ENCODE measurements around the gene MBOAT7. TPM values are rescaled to one million over a fixed set of nuclear protein-coding genes. Genes with fewer than 3 reads are reported as not detected.

The MBOAT7 gene
- total and polyA plus RNA-seq, 4 donors: 39.0 to 154 (median 73.3) TPM

DNA sequence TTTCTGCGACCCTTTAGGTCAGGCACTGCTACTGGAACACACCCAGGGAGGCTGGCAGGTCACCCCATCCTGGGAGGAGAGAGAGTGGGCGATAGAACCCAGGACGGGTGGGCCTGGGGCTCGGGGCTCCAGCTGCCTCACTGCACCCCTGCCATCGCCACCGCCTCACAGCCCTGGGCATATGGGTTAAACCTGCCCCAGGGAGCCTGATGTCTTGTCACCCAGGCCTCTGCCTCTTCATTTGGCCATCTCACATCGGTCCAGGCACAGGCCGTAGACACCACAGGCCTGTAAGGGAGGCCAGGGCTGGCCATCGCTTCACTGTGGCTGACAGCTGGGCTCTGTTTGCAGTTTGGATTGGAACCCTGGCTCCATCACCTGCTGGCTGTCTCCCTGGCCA, 63.7 kb downstream of the MBOAT7 start:
- Histone ChIP-seq H3K4me1 (ENCODE audit: control insufficient read depth in 5 of 5, insufficient read depth in 5 of 5, low read length in 5 of 5) (no peaks in the 10 kb centered on the region), H3K36me3 (ENCODE audit: control insufficient read depth in 4 of 4, insufficient read depth in 4 of 4, low read length in 4 of 4) (peaks cover 23 to 85% (median 28%) of the 10 kb centered on the region in 4 donors), H3K4me3 (no peak overlapping the region), H3K27me3 (ENCODE audit: control insufficient read depth in 3 of 3, insufficient read depth in 3 of 3, low read length in 2 of 3) (no peaks in the 10 kb centered on the region), H3K9ac (ENCODE audit: insufficient read depth in 1 of 2, low read length in 2 of 2) (no peak overlapping the region), H3K27ac (ENCODE audit: low read depth in 1 of 2, low read length in 1 of 2) (no peak overlapping the region), H3K9me3 (ENCODE audit: control insufficient read depth in 4 of 4, insufficient read depth in 3 of 4, low read length in 3 of 4) (no peaks in the 10 kb centered on the region)
- ATAC-seq (ENCODE audit: insufficient read depth, low FRiP score) (no peak), DNase-seq (no peak)
- 89 to 94% methylated on average over 9 of the region's 9 CpGs for WGBS, 2 donors
- TF ChIP-seq, protein P1, sequence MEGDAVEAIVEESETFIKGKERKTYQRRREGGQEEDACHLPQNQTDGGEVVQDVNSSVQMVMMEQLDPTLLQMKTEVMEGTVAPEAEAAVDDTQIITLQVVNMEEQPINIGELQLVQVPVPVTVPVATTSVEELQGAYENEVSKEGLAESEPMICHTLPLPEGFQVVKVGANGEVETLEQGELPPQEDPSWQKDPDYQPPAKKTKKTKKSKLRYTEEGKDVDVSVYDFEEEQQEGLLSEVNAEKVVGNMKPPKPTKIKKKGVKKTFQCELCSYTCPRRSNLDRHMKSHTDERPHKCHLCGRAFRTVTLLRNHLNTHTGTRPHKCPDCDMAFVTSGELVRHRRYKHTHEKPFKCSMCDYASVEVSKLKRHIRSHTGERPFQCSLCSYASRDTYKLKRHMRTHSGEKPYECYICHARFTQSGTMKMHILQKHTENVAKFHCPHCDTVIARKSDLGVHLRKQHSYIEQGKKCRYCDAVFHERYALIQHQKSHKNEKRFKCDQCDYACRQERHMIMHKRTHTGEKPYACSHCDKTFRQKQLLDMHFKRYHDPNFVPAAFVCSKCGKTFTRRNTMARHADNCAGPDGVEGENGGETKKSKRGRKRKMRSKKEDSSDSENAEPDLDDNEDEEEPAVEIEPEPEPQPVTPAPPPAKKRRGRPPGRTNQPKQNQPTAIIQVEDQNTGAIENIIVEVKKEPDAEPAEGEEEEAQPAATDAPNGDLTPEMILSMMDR (IDR thresholded peaks at IDR 0.05; ENCODE audit: control extremely low read depth, extremely low read depth): no peak

DNA sequence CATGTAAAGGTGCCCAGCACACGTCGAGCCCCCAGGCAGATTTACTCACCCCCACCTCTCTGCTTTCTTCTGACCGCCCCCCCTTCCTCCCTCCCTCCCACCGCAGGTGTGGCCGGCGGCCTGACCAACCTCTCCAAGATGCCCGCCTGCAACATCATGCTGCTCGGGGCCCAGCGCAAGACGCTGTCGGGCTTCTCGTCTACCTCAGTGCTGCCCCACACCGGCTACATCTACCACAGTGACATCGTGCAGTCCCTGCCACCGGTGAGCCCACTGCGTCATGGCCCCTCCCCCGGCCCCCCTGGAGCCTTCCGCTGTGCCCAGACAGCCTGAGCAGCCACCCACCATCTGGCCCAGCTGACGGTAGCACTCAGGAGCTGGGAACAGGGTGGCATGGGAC, 65.0 kb downstream of the MBOAT7 start:
- DNase-seq (no peak), ATAC-seq (ENCODE audit: insufficient read depth, low FRiP score) (no peak)
- Histone ChIP-seq H3K9ac (ENCODE audit: insufficient read depth in 1 of 2, low read length in 2 of 2) (no peak overlapping the region), H3K4me1 (ENCODE audit: control insufficient read depth in 5 of 5, insufficient read depth in 5 of 5, low read length in 5 of 5) (no peaks in the 10 kb centered on the region), H3K9me3 (ENCODE audit: control insufficient read depth in 4 of 4, insufficient read depth in 3 of 4, low read length in 3 of 4) (no peaks in the 10 kb centered on the region), H3K36me3 (ENCODE audit: control insufficient read depth in 4 of 4, insufficient read depth in 4 of 4, low read length in 4 of 4) (peaks cover 19 to 82% (median 36%) of the 10 kb centered on the region in 4 donors), H3K27me3 (ENCODE audit: control insufficient read depth in 3 of 3, insufficient read depth in 3 of 3, low read length in 2 of 3) (no peaks in the 10 kb centered on the region), H3K27ac (ENCODE audit: low read depth in 1 of 2, low read length in 1 of 2) (no peak overlapping the region), H3K4me3 (no peak overlapping the region)
- TF ChIP-seq, protein P1 (IDR thresholded peaks at IDR 0.05; ENCODE audit: control extremely low read depth, extremely low read depth): no peak
- WGBS, 2 donors: 93 to 96% methylated on average over 19 of the region's 19 CpGs

GRCh38 chr19:54123682-54124081, 65.7 kb downstream of the MBOAT7 start:
- no peak overlapping the region for H3K27ac ChIP-seq (ENCODE audit: low read depth in 1 of 2, low read length in 1 of 2)
- H3K9me3 ChIP-seq (ENCODE audit: control insufficient read depth in 4 of 4, insufficient read depth in 3 of 4, low read length in 3 of 4): no peaks in the 10 kb centered on the region
- ATAC-seq (ENCODE audit: insufficient read depth, low FRiP score) (no peak), DNase-seq (no peak)
- TF ChIP-seq, protein P1 (IDR thresholded peaks at IDR 0.05; ENCODE audit: control extremely low read depth, extremely low read depth): no peak
- no peak overlapping the region for H3K9ac ChIP-seq (ENCODE audit: insufficient read depth in 1 of 2, low read length in 2 of 2)
- WGBS, 2 donors: 97 to 98% methylated on average over 17 of the region's 17 CpGs
- peaks cover 12 to 74% (median 34%) of the 10 kb centered on the region in 4 donors for H3K36me3 ChIP-seq (ENCODE audit: control insufficient read depth in 4 of 4, insufficient read depth in 4 of 4, low read length in 4 of 4)
- H3K4me3 ChIP-seq: no peak overlapping the region
- H3K4me1 ChIP-seq (ENCODE audit: control insufficient read depth in 5 of 5, insufficient read depth in 5 of 5, low read length in 5 of 5): no peaks in the 10 kb centered on the region
- no peaks in the 10 kb centered on the region for H3K27me3 ChIP-seq (ENCODE audit: control insufficient read depth in 3 of 3, insufficient read depth in 3 of 3, low read length in 2 of 3)

Other genes with a start within 250 kb of the MBOAT7 start
- gene CACNG8, start 226.6 kb downstream of the MBOAT7 start, total RNA-seq: under 1 TPM in 1 of 2 donors, not detected in 1; 0.15 TPM
- gene CACNG8, start 226.6 kb downstream of the MBOAT7 start, polyA plus RNA-seq: under 1 TPM; 0.01 to 0.06 TPM
- 1 to 10 TPM; 4.1 to 8.6 TPM for gene CACNG6, start 197.9 kb downstream of the MBOAT7 start, total RNA-seq
- gene CACNG6, start 197.9 kb downstream of the MBOAT7 start, polyA plus RNA-seq: 1 to 10 TPM; 2.4 to 3.4 TPM
- 1 to 10 TPM; 1.4 to 3.6 TPM for gene VSTM1, start 125.7 kb downstream of the MBOAT7 start, total RNA-seq
- gene VSTM1, start 125.7 kb downstream of the MBOAT7 start, polyA plus RNA-seq: 1 to 10 TPM in 1 of 2 donors, not detected in 1; 4.5 TPM
- gene TARM1, start 108.2 kb downstream of the MBOAT7 start, total RNA-seq: under 1 TPM in 1 of 2 donors, not detected in 1; 0.71 TPM
- under 1 TPM in 1 of 2 donors, not detected in 1; 0.60 TPM for gene TARM1, start 108.2 kb downstream of the MBOAT7 start, polyA plus RNA-seq
- 10 to 100 TPM in 1 of 2 donors, 1 to 10 TPM in 1; 4.4 to 77.4 TPM for gene OSCAR, start 88.8 kb downstream of the MBOAT7 start, total RNA-seq
- gene OSCAR, start 88.8 kb downstream of the MBOAT7 start, polyA plus RNA-seq: 10 to 100 TPM; 25.8 to 73.0 TPM
- 100 to 1,000 TPM in 1 of 2 donors, 10 to 100 TPM in 1; 12.8 to 137 TPM for gene NDUFA3, start 86.7 kb downstream of the MBOAT7 start, total RNA-seq
- 100 to 1,000 TPM in 1 of 2 donors, 10 to 100 TPM in 1; 94.5 to 548 TPM for gene NDUFA3, start 86.7 kb downstream of the MBOAT7 start, polyA plus RNA-seq
- gene TFPT, start 73.9 kb downstream of the MBOAT7 start, total RNA-seq: 10 to 100 TPM; 12.1 to 25.5 TPM
- 10 to 100 TPM; 19.8 to 32.9 TPM for gene TFPT, start 73.9 kb downstream of the MBOAT7 start, polyA plus RNA-seq
- 10 to 100 TPM; 34.1 to 54.0 TPM for gene PRPF31, start 73.8 kb downstream of the MBOAT7 start, total RNA-seq
- gene PRPF31, start 73.8 kb downstream of the MBOAT7 start, polyA plus RNA-seq: 10 to 100 TPM; 49.4 to 54.1 TPM
- 10 to 100 TPM; 23.5 to 40.4 TPM for gene CNOT3, start 51.8 kb downstream of the MBOAT7 start, total RNA-seq
- 10 to 100 TPM; 26.5 to 31.2 TPM for gene CNOT3, start 51.8 kb downstream of the MBOAT7 start, polyA plus RNA-seq
- gene LENG1, start 29.9 kb downstream of the MBOAT7 start, total RNA-seq: 1 to 10 TPM; 3.8 to 8.5 TPM
- gene LENG1, start 29.9 kb downstream of the MBOAT7 start, polyA plus RNA-seq: 10 to 100 TPM in 1 of 2 donors, 1 to 10 TPM in 1; 7.9 to 17.1 TPM
- gene TMC4, start 16.4 kb downstream of the MBOAT7 start, total RNA-seq: 10 to 100 TPM; 40.8 to 81.0 TPM
- gene TMC4, start 16.4 kb downstream of the MBOAT7 start, polyA plus RNA-seq: 10 to 100 TPM; 26.1 to 26.9 TPM
- gene TSEN34, start 1.7 kb upstream of the MBOAT7 start, total RNA-seq: 10 to 100 TPM; 44.5 to 65.8 TPM
- 100 to 1,000 TPM in 1 of 2 donors, 10 to 100 TPM in 1; 38.0 to 102 TPM for gene TSEN34, start 1.7 kb upstream of the MBOAT7 start, polyA plus RNA-seq
- gene RPS9, start 11.3 kb upstream of the MBOAT7 start, total RNA-seq: 1,000 to 10,000 TPM; 1,423 to 2,363 TPM
- gene RPS9, start 11.3 kb upstream of the MBOAT7 start, polyA plus RNA-seq: 1,000 to 10,000 TPM; 3,202 to 3,651 TPM
- gene LILRB3, start 33.4 kb upstream of the MBOAT7 start, total RNA-seq: 10 to 100 TPM; 23.0 to 88.0 TPM
- 100 to 1,000 TPM in 1 of 2 donors, 10 to 100 TPM in 1; 26.4 to 282 TPM for gene LILRB3, start 33.4 kb upstream of the MBOAT7 start, polyA plus RNA-seq
- 10 to 100 TPM in 1 of 2 donors, 1 to 10 TPM in 1; 5.3 to 25.0 TPM for gene LILRA6, start 53.2 kb upstream of the MBOAT7 start, total RNA-seq
- gene LILRA6, start 53.2 kb upstream of the MBOAT7 start, polyA plus RNA-seq: 10 to 100 TPM in 1 of 2 donors, 1 to 10 TPM in 1; 7.9 to 91.7 TPM
- gene LILRB5, start 67.7 kb upstream of the MBOAT7 start, total RNA-seq: 1 to 10 TPM; 2.2 to 5.8 TPM
- 1 to 10 TPM; 3.2 to 3.8 TPM for gene LILRB5, start 67.7 kb upstream of the MBOAT7 start, polyA plus RNA-seq
- 10 to 100 TPM in 1 of 2 donors, 1 to 10 TPM in 1; 9.1 to 44.7 TPM for gene LILRB2, start 91.5 kb upstream of the MBOAT7 start, total RNA-seq
- gene LILRB2, start 91.5 kb upstream of the MBOAT7 start, polyA plus RNA-seq: 100 to 1,000 TPM in 1 of 2 donors, 10 to 100 TPM in 1; 11.0 to 202 TPM
- 10 to 100 TPM in 1 of 2 donors, 1 to 10 TPM in 1; 5.9 to 41.2 TPM for gene LILRA5, start 123.6 kb upstream of the MBOAT7 start, total RNA-seq
- gene LILRA5, start 123.6 kb upstream of the MBOAT7 start, polyA plus RNA-seq: 100 to 1,000 TPM in 1 of 2 donors, 10 to 100 TPM in 1; 11.2 to 262 TPM
- gene LILRA4, start 149.6 kb upstream of the MBOAT7 start, total RNA-seq: 1 to 10 TPM in 1 of 2 donors, under 1 TPM in 1; 0.60 to 1.4 TPM
- gene LILRA4, start 149.6 kb upstream of the MBOAT7 start, polyA plus RNA-seq: under 1 TPM; 0.08 to 0.46 TPM
- gene LAIR1, start 175.4 kb upstream of the MBOAT7 start, total RNA-seq: 100 to 1,000 TPM in 1 of 2 donors, 10 to 100 TPM in 1; 27.4 to 123 TPM
- gene LAIR1, start 175.4 kb upstream of the MBOAT7 start, polyA plus RNA-seq: 100 to 1,000 TPM in 1 of 2 donors, 10 to 100 TPM in 1; 31.6 to 253 TPM
- gene TTYH1, start 225.9 kb upstream of the MBOAT7 start, total RNA-seq: under 1 TPM; 0.18 to 0.46 TPM
- under 1 TPM in 1 of 2 donors, not detected in 1; 0.05 TPM for gene TTYH1, start 225.9 kb upstream of the MBOAT7 start, polyA plus RNA-seq

Data from lung (tissue), 12 donors.